ENCODE measurements around the gene ZFYVE27.
A peak's percentile ranks its signal among the peaks of the same experiment; 100 is the strongest.

Gene ZFYVE27

DNA sequence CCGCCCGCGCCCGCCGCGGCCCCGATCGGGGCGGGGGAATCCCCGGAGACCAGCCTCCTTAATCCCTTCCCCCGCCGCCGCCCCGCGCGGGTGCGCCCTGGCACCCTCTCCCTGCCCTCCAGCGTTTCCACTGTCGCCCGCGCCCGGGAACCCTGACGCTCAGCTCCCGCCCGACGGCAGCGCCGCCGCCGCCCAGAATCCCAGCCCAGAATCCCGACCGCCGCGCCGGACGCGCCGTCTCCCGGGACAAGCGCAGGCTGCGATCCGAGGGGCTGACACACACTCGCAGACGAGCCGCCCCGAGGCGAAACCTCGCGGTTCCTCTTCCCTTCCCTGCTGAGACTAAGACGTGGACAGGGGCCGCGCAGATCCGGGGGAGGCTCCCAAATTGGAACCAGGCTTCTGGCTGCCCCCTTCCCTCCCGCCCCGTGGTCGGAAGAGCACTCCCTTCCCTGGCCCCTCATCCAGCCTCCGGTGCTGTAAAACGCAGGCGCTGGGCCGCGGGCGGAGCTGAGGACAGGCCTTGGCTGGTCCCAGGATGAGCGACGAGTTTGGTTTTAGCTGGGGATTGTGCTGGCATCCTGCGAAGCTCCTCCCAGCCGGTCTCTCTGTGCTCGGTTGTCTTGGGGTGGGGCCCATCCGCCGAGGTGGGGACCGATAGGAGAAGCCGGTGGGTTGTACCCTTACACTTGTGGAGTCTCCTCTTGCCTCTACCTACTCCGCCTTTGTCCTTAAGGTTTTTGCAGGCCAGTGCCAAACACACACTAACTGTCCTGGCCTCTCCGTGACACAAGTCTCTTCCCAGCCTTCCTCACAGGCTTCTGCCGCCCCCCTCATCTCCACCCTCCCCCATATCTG is 22.3 kb upstream of the ZFYVE27 start:
- DNase-seq = no peak

- DNase-seq = no peak
Observed at GRCh38 chr10:97715259-97715874, 21.6 kb upstream of the ZFYVE27 start.

DNA sequence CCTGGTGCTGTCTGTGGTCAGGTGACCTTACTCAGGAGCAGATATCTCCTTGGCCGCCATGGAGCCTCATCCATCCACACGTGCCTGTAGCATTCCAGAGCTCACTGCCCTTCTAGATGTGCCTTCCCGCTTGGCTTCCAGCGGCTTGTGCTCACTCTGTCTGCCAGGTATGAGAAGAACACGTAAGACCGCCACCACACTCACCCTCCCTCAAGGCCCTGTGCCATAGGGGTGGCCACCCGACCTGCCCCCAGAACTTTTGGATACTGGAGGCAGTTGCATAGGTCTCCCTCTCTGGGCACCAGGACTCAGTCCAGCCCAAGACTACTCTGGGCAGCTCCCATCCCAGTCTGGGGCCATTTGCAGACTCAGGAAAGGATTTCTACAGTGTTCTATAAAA is 19.3 kb upstream of the ZFYVE27 start:
- no peak for DNase-seq

- no peak for DNase-seq
Observed at GRCh38 chr10:97718178-97718577, 18.8 kb upstream of the ZFYVE27 start.

- DNase-seq = peak; percentile 30
Observed at GRCh38 chr10:97718659-97719142, 18.2 kb upstream of the ZFYVE27 start.

DNA sequence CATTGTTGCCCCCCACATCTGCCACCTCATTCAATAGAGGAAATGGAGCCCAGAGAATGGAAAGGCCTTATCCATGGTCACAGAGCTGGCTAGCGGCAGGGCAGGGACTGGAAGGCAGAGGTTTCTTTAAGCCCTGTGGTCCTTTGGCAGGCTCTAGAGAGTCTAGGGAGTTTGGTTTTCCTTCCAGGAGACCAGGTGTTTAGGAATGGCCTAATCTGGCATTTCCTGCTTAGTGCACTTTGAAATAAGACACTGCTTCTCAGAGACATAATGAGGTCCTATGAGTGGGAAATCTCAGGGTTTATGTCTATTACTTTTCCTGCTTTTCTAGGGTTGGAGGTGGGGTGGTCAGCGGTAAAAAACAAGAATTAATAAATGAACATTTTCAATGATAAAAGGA is 17.3 kb upstream of the ZFYVE27 start:
- no peak for DNase-seq

DNA sequence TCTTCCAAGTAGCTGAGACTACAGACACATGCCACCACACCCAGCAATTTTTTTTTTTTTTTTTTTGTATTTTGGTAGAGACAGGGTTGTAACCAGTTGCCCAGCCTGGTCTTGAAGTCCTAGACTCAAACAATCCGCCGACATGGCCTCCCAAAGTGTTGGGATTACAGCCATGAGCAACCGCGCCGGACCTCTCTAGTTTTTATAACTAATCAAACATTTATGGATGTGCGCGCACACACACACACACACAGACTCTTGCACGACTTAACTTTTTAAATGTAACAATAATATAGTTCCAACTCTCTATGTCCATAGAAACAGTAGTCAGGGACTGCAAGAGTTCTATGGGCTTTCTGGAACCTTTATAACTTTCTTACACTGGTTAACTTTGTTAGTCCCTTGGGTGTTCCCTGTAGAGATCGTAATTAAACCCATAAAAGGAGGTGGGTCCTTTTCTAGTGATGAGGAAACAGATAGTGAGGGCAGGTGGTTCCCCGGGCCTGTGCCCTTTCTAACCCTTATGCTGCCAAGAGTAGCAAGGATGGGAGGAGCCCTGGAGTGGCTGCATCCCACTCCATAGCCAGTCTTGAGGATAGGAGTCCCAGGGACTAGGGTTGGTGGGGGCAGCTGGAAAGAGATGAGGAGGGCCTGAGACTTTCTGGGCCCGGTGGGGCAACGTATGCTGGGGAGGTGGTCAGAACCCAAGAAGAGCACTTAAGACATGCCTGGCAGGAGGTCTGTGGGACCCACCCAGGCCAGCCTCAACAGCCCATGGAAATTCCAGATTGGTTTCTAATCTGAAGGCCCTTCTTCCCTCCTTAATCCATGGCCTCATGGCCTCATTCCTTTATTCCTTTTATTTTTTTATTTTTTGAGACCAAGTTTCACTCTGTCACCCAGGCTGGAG is 14.8 kb upstream of the ZFYVE27 start:
- DNase-seq = no peak

- no peak for DNase-seq
Observed at GRCh38 chr10:97723001-97723400, 13.9 kb upstream of the ZFYVE27 start.

- no peak for DNase-seq
Observed at GRCh38 chr10:97724341-97724941, 12.5 kb upstream of the ZFYVE27 start.

GRCh38 chr10:97726636-97727178 is 10.2 kb upstream of the ZFYVE27 start:
- no peak for DNase-seq

- DNase-seq = no peak
Observed at GRCh38 chr10:97729014-97729413, 7.9 kb upstream of the ZFYVE27 start.

GRCh38 chr10:97731346-97732051 is 5.4 kb upstream of the ZFYVE27 start:
- peak; percentile 17 for DNase-seq

- DNase-seq = no peak
Observed at GRCh38 chr10:97732052-97732359, 4.9 kb upstream of the ZFYVE27 start.

- no peak for DNase-seq
Observed at GRCh38 chr10:97733256-97733655, 3.7 kb upstream of the ZFYVE27 start.

DNA sequence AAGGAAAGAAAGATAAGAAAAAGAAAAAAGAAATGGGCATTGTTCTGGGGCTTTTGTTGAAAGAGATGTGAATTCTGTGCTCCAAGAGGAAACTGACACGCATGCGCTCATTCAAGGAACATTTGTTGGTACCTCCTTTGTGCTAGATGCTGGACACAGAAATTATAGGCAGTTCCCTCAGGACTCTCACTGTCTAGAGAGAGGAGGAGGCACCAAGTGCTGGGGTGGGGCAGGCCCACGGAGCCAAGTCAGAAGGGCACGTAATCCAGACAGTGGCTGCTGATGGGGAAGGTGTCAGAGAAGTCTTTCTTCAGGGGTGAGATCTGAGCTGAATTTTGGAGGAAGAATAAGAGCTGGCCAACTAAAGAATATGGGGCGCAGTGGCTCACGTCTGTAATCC is 2.9 kb upstream of the ZFYVE27 start:
- DNase-seq = no peak

GRCh38 chr10:97736403-97736901 is 476 bp upstream of the ZFYVE27 start:
- DNase-seq = no peak

GRCh38 chr10:97737770-97738265 is 890 bp downstream of the ZFYVE27 start:
- DNase-seq = no peak

GRCh38 chr10:97738616-97739015 is 1.7 kb downstream of the ZFYVE27 start:
- DNase-seq = no peak

DNA sequence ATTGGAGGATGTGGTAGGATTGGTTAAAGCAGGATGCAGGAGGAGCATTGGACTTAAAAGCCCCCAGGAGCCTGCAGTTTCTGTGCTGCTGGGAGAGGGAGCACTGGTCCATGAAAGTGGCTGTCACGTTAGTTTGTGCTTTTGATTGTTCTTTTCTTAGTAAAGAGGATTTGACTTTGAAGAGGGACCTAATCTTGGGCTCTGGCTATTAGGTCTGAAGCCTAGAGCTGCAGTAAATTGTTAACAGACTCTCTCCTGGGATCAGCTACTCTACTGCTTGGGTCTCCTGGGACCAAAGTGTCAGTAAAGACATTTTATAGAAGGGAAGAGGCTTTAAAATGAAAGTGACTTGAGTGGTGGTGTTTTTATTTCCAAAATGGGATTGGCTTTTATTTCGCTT is 3.7 kb downstream of the ZFYVE27 start:
- DNase-seq = no peak

DNA sequence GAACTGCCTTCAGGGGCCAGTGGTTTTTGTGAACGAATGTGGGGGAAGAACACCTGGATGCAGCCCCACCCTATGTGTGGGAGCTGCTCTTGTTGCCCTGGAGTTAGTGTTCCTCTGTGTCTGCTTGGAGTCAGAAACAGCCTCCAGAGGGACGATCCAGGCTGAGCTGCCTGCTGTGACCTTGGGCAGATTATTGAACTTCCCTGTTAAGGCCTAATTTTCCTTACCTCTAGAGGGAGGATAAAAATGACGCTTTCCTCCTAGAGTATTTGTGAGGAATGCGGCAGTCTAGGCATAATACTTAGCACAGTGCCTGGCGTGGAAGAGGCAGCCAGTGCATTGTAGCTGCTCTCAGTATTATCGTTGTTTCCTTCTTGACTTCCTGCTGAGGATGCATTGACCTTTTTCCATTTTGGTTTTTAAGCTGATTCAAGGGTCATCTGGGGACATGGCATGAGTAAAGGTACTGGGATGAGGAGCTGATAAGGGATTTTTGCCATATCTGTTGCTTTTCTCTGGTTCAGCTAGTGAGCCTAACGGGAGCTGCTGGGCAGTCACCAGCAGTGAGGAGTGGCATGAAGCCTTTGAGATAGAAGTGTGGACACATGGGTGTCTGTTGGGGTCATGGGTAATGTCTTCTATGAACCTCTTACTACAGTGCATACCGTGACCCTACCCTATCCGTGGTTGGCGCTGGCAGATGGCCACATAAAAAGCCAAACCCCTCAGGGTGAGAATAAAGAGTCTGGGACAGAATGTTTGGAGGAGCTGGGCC is 6.4 kb downstream of the ZFYVE27 start:
- DNase-seq = no peak

Measured in NCI-H2107 (cell line).